GM18951 (cell line): ENCODE results near the gene C2CD4C.
"Not testable (repeated sequence)": the region's sequence is repeated elsewhere in the genome, so short reads cannot be mapped to it uniquely, and the experiment has no call there.

Experiments used
- POLR2A ChIP-seq: IDR thresholded peaks from 4 replicates; pipeline ENCODE4 v1.6.1; 2011; ENCODE audit warnings: mild to moderate bottlenecking; ENCODE audit not compliant: insufficient read length, insufficient read depth; ENCODE audit errors: extremely low read depth
- in situ Hi-C: fragments of 300-500 bp; cut with MboI; formaldehyde crosslinking; loops from one replicate; pipeline ENCODE4 v1.12.0; 2022; ENCODE audit warnings: low sequenced_read_pairs, mixed read lengths, inconsistent platforms; ENCODE audit not compliant: unreplicated experiment

The C2CD4C gene

GRCh38 chr19:392375-392970, 16.5 kb downstream of the C2CD4C start:
- in situ Hi-C loops: no loop called here
- TF ChIP-seq POLR2A: no peak

- in situ Hi-C loops: no loop called here
- TF ChIP-seq POLR2A: no peak
These were observed 17.1 kb downstream of the C2CD4C start for GRCh38 chr19:391726-392374.

- TF ChIP-seq POLR2A: no peak
- in situ Hi-C loops: no loop called here
These were observed 17.8 kb downstream of the C2CD4C start for GRCh38 chr19:391207-391557.

- in situ Hi-C loops: no loop called here
- TF ChIP-seq POLR2A: no peak
These were observed 18.4 kb downstream of the C2CD4C start for GRCh38 chr19:390386-391206.

- TF ChIP-seq POLR2A: no peak
These were observed 19.0 kb downstream of the C2CD4C start for GRCh38 chr19:389935-390289.

GRCh38 chr19:389255-389934, 19.6 kb downstream of the C2CD4C start:
- in situ Hi-C loops: no loop called here
- TF ChIP-seq POLR2A: no peak

More at GRCh38 chr19:389935-390289, 19.0 kb downstream of the C2CD4C start:
- in situ Hi-C loops: no loop called here

GRCh38 chr19:388691-389090, 20.3 kb downstream of the C2CD4C start:
- in situ Hi-C loops: no loop called here

GRCh38 chr19:387777-388176, 21.2 kb downstream of the C2CD4C start:
- in situ Hi-C loops: no loop called here
- no peak for TF ChIP-seq POLR2A

More at GRCh38 chr19:388691-389090, 20.3 kb downstream of the C2CD4C start:
- no peak for TF ChIP-seq POLR2A

- in situ Hi-C loops: not testable (repeated sequence)
These were observed 22.2 kb downstream of the C2CD4C start for GRCh38 chr19:386632-387301.

- in situ Hi-C loops: not testable (repeated sequence)
These were observed 22.8 kb downstream of the C2CD4C start for GRCh38 chr19:386189-386588.

GRCh38 chr19:384799-385169, 24.2 kb downstream of the C2CD4C start:
- in situ Hi-C loops: no loop called here
- TF ChIP-seq POLR2A: no peak

- in situ Hi-C loops: no loop called here
- no peak for TF ChIP-seq POLR2A
These were observed 24.8 kb downstream of the C2CD4C start for GRCh38 chr19:383922-384798.
